ENCODE measurements around the gene CCDC30.
"Not testable (repeated sequence)": the region's sequence is repeated elsewhere in the genome, so short reads cannot be mapped to it uniquely, and the experiment has no call there.

- TF ChIP-seq, protein P1, sequence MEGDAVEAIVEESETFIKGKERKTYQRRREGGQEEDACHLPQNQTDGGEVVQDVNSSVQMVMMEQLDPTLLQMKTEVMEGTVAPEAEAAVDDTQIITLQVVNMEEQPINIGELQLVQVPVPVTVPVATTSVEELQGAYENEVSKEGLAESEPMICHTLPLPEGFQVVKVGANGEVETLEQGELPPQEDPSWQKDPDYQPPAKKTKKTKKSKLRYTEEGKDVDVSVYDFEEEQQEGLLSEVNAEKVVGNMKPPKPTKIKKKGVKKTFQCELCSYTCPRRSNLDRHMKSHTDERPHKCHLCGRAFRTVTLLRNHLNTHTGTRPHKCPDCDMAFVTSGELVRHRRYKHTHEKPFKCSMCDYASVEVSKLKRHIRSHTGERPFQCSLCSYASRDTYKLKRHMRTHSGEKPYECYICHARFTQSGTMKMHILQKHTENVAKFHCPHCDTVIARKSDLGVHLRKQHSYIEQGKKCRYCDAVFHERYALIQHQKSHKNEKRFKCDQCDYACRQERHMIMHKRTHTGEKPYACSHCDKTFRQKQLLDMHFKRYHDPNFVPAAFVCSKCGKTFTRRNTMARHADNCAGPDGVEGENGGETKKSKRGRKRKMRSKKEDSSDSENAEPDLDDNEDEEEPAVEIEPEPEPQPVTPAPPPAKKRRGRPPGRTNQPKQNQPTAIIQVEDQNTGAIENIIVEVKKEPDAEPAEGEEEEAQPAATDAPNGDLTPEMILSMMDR (IDR thresholded peaks at IDR 0.05 in 8 of 11, conservative IDR thresholded peaks at IDR 0.05 in 3 of 11): not testable (repeated sequence)
- TF ChIP-seq POLR2AphosphoS5, POLR2A (IDR thresholded peaks at IDR 0.05): not testable (repeated sequence)
These were observed 158.1 kb downstream of the CCDC30 start for GRCh38 chr1:42621180-42621579.
